NCI-H69 (cell line): ENCODE data around the gene SOWAHC.
"Not testable (repeated sequence)": the region's sequence is repeated elsewhere in the genome, so short reads cannot be mapped to it uniquely, and the experiment has no call there.

Source experiments
- DNase-seq: peaks from one replicate; lab custom pipeline; 2025; lab: John Stamatoyannopoulos, UW

The SOWAHC gene

GRCh38 chr2:109615637-109616144 is 1.5 kb downstream of the SOWAHC start:
- no peak for DNase-seq

- no peak for DNase-seq
Observed at GRCh38 chr2:109616184-109616583, 2.0 kb downstream of the SOWAHC start.

GRCh38 chr2:109619032-109619615 is 5.0 kb downstream of the SOWAHC start:
- peak; percentile 8 for DNase-seq

GRCh38 chr2:109623297-109623696 is 9.1 kb downstream of the SOWAHC start:
- no peak for DNase-seq

GRCh38 chr2:109623923-109624322 is 9.8 kb downstream of the SOWAHC start:
- no peak for DNase-seq

- no peak for DNase-seq
Observed at GRCh38 chr2:109624339-109624738, 10.2 kb downstream of the SOWAHC start.

- DNase-seq: not testable (repeated sequence)
Observed at GRCh38 chr2:109628321-109628720, 14.2 kb downstream of the SOWAHC start.

- no peak for DNase-seq
Observed at GRCh38 chr2:109629867-109630266, 15.7 kb downstream of the SOWAHC start.

- no peak for DNase-seq
Observed at GRCh38 chr2:109630441-109631430, 16.6 kb downstream of the SOWAHC start.

GRCh38 chr2:109631741-109632140 is 17.6 kb downstream of the SOWAHC start:
- no peak for DNase-seq

- no peak for DNase-seq
Observed at GRCh38 chr2:109632158-109632789, 18.1 kb downstream of the SOWAHC start.

- no peak for DNase-seq
Observed at GRCh38 chr2:109633284-109633961, 19.3 kb downstream of the SOWAHC start.

- DNase-seq: no peak
Observed at GRCh38 chr2:109635426-109636304, 21.5 kb downstream of the SOWAHC start.

GRCh38 chr2:109636317-109636716 is 22.2 kb downstream of the SOWAHC start:
- DNase-seq: no peak

- DNase-seq: peak; percentile 57
Observed at GRCh38 chr2:109637749-109638570, 23.8 kb downstream of the SOWAHC start.

GRCh38 chr2:109638795-109639194 is 24.6 kb downstream of the SOWAHC start:
- DNase-seq: peak; percentile 72

- DNase-seq: not testable (repeated sequence)
Observed at GRCh38 chr2:109640000-109640399, 25.8 kb downstream of the SOWAHC start.

GRCh38 chr2:109644571-109645275 is 30.6 kb downstream of the SOWAHC start:
- DNase-seq: peak; percentile 80

GRCh38 chr2:109645412-109646184 is 31.4 kb downstream of the SOWAHC start:
- no peak for DNase-seq
